B cell (primary cell): ENCODE measurements around the gene CAPZB. TPM values are rescaled to one million over a fixed set of nuclear protein-coding genes. Genes with fewer than 3 reads are reported as not detected.
"Not testable (repeated sequence)": the region's sequence is repeated elsewhere in the genome, so short reads cannot be mapped to it uniquely, and the experiment has no call there.

Experiments
- ATAC-seq: fragments of 200-7000 bp; cut with Tn5 transposase; one replicate; pipeline ENCODE4 v1.10.0; 2021; ENCODE audit warnings: low read depth, mild to moderate bottlenecking, moderate number of reproducible peaks, moderate library complexity
- CTCF ChIA-PET: fragments of 350-600 bp; sonication (Branson Sonifier 250); formaldehyde crosslinking; loops from one replicate; lab custom pipeline; 2021; ENCODE audit warnings: antibody characterized with exemption, inconsistent platforms; lab: Charles Lee
- POLR2A ChIA-PET: fragments of 350-600 bp; sonication (Branson Sonifier 250); formaldehyde crosslinking; loops from one replicate; lab custom pipeline; 2021; ENCODE audit warnings: antibody characterized with exemption; lab: Charles Lee
- DNase-seq: peaks from one replicate; pipeline ENCODE4 v3.0.0; 2013
- H2AFZ ChIP-seq: 2 replicates; pipeline ENCODE4 v1.6.1; 2012; ENCODE audit warnings: mild to moderate bottlenecking, low read depth, low read length; ENCODE audit not compliant: insufficient read depth, poor library complexity, severe bottlenecking
- H3K27ac ChIP-seq, 2 donors: 1 replicate in 1 of 2; 2 replicates in 1 of 2; pipeline ENCODE4 v1.5.1; 2012 to 2013; ENCODE audit warnings: low read length in 2 of 2, mild to moderate bottlenecking in 2 of 2, moderate library complexity in 1 of 2
- H3K27me3 ChIP-seq, 4 experiments: fragments of 200-600 bp in 1 of 4; sonication (generic) in 1 of 4; replicated peaks in 1 of 4; 1 replicate in 2 of 4; 2 replicates in 2 of 4; pipeline versions ENCODE4 v1.6.1 to v1.7.0; 2013 to 2016; ENCODE audit warnings: low read length in 3 of 4, mild to moderate bottlenecking in 2 of 4, mixed read lengths in 1 of 4, moderate library complexity in 1 of 4; ENCODE audit not compliant: insufficient read depth in 4 of 4, control insufficient read depth in 3 of 4; ENCODE audit errors: control extremely low read depth in 1 of 4
- H3K36me3 ChIP-seq, 2 experiments: replicated peaks in 1 of 2; 1 replicate in 1 of 2; 2 replicates in 1 of 2; pipeline versions ENCODE4 v1.6.1 to v1.7.1; 2013; ENCODE audit warnings: low read length in 1 of 2; ENCODE audit not compliant: insufficient read depth in 2 of 2, control insufficient read depth in 1 of 2; ENCODE audit errors: control extremely low read depth in 1 of 2, extremely low read depth in 1 of 2
- H3K4me1 ChIP-seq, 2 donors: fragments of 200-600 bp in 1 of 2; sonication (generic) in 1 of 2; 1 replicate in 1 of 2; 2 replicates in 1 of 2; pipeline versions ENCODE4 v1.5.1 to v1.6.1; 2013 to 2017; ENCODE audit warnings: low read length in 2 of 2; ENCODE audit not compliant: control insufficient read depth in 2 of 2, insufficient read depth in 2 of 2
- H3K4me2 ChIP-seq: replicated peaks from 2 replicates; pipeline ENCODE3; 2012; ENCODE audit warnings: mild to moderate bottlenecking, low read depth, low read length; ENCODE audit not compliant: poor library complexity, severe bottlenecking
- H3K4me3 ChIP-seq, 5 experiments: fragments of 200-600 bp in 1 of 5; sonication (generic) in 1 of 5; 1 replicate in 3 of 5; 2 replicates in 2 of 5; pipeline versions ENCODE4 v1.5.1 to v1.7.0; 2011 to 2016; ENCODE audit warnings: low read length in 4 of 5, mild to moderate bottlenecking in 4 of 5, low read depth in 2 of 5, control low read depth in 1 of 5, moderate library complexity in 1 of 5; ENCODE audit not compliant: insufficient read depth in 1 of 5; ENCODE audit errors: control extremely low read depth in 1 of 5, extremely low read depth in 1 of 5
- H3K79me2 ChIP-seq: fragments of 200-600 bp; sonication (generic); one replicate; pipeline ENCODE4 v1.6.0; 2016; ENCODE audit warnings: low read length; ENCODE audit not compliant: control insufficient read depth, insufficient read depth
- H3K9ac ChIP-seq: fragments of 200-600 bp; sonication (generic); 2 replicates; pipeline ENCODE4 v1.6.1; 2017; ENCODE audit warnings: mild to moderate bottlenecking, low read length, moderate library complexity
- H3K9me3 ChIP-seq, 3 donors: one replicate each; pipeline versions ENCODE4 v1.6.1 to v1.7.1; 2013; ENCODE audit warnings: low read length in 2 of 3; ENCODE audit not compliant: control insufficient read depth in 2 of 3, insufficient read depth in 1 of 3; ENCODE audit errors: control extremely low read depth in 1 of 3
- H4K20me1 ChIP-seq: 2 replicates; pipeline ENCODE4 v1.6.0; 2012; ENCODE audit warnings: mild to moderate bottlenecking, low read length; ENCODE audit not compliant: insufficient read depth, control insufficient read depth, poor library complexity, severe bottlenecking
- H3K27ac Mint-ChIP-seq: one replicate; pipeline ENCODE4 v1.8.0; 2021; ENCODE audit warnings: mixed read lengths
- H3K27me3 Mint-ChIP-seq: one replicate; pipeline ENCODE4 v1.8.0; 2021; ENCODE audit warnings: mixed read lengths
- H3K4me1 Mint-ChIP-seq: one replicate; pipeline ENCODE4 v1.8.0; 2021; ENCODE audit warnings: mixed read lengths
- H3K4me3 Mint-ChIP-seq: one replicate; pipeline ENCODE4 v1.8.0; 2021; ENCODE audit warnings: mixed read lengths
- H3K9me3 Mint-ChIP-seq: one replicate; pipeline ENCODE4 v1.8.0; 2022; ENCODE audit warnings: mixed read lengths; ENCODE audit not compliant: insufficient read depth
- EZH2 ChIP-seq: IDR thresholded peaks from 2 replicates; pipeline ENCODE4 v1.6.1; 2012; ENCODE audit warnings: borderline replicate concordance, low read depth, mild to moderate bottlenecking, moderate library complexity, low read length; ENCODE audit not compliant: insufficient read depth, poor library complexity, severe bottlenecking
- WGBS: methylation state at CpG from one replicate; pipeline ENCODE4 v1.1.5; 2013; ENCODE audit warnings: missing lambda C conversion rate; ENCODE audit not compliant: insufficient coverage; 5-methylcytosine and 5-hydroxymethylcytosine counted together
- intact Hi-C: fragments of 100-400 bp; cut with micrococcal nuclease; formaldehyde crosslinking; loops from one replicate; pipeline ENCODE4 v1.10.0; 2022
- polyA plus RNA-seq: library from polyadenylated mRNA; depleted of rRNA; stranded (reverse); fragments of >200 nt; gene quantifications from 2 replicates; pipeline ENCODE4 v1.2.3, GENCODE V29; 2012
- total RNA-seq, 2 donors: library from RNA; stranded (reverse); fragments of 120-200 nt in 1 of 2; gene quantifications; 1 replicate in 1 of 2; 2 replicates in 1 of 2; pipeline versions ENCODE4 v1.2.3 to v1.2.4, GENCODE V29; 2013 to 2022
- TF ChIP-seq, protein P1 (sequence below): fragments of 200-600 bp; IDR thresholded peaks from one replicate; pipeline ENCODE4 v1.8.0; 2022; ENCODE audit warnings: antibody characterized with exemption, mild to moderate bottlenecking

CAPZB gene
- total and polyA plus RNA-seq, 2 donors (not counting 1 experiment from before 2014, with no cell fraction given), result 126 to 193 TPM

DNA sequence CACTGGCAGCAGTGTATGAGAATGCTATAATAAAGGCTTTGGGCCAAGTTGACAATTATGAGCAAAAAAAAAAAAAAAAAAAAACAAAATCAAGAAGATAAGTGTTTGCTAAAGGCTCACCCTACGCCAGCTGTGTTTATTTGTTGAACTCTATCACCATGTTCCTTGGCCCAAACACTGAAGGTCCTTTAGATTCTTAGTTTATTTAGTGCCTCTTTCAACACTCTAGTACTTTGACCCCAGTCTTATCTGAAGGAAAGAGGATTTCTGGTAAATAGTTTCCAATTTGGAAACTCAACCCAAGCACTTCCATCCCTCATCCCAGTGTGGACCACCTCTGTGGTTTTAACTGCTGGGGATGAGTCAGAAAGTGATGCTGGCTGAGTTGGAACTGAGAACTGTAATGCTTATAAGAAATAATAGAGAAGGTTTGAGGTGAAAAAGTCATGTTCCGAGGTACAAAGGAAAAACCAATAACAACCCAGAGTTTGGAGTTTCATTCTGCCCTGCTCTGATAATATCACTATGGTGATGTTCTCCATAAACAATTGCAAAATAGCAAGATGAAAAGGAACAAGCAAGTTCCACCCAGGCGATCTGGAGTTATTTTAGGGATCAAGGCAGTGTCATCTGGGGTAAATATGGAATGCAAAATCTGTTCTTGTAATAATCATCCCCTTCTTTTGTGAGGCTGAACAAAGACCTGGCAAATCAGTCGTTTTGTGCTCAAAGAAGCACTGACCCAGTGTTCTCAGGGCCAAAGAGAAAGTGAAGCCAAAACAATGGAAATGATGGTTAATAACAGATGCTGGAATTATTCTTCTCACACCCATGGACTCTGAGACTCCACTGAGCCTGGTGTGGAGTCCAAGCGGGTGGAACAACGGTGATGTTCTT, 19.7 kb upstream of the CAPZB start:
- H3K79me2 ChIP-seq, result no peaks in the 10 kb centered on the region
- peak overlapping the region; percentile 64 for H3K4me3 Mint-ChIP-seq
- POLR2A ChIA-PET, result interaction anchor here (0.8 to 1.1 kb wide), 2 partner anchors 17 to 112 kb away, joined by 3 read pairs; no protein-coding TSS in a partner anchor
- peak overlapping the region; percentile 19 to 32 for H3K27ac ChIP-seq
- ATAC-seq, result peak; percentile 19
- H4K20me1 ChIP-seq, result no peaks in the 10 kb centered on the region
- no peak overlapping the region for H3K9ac ChIP-seq
- peak overlapping the region; percentile 29 for H2AFZ ChIP-seq
- CTCF ChIA-PET, result interaction anchor here (0.7 to 1.9 kb wide), 4 partner anchors 18 to 88 kb away, joined by 3 to 10 read pairs (median 6); no protein-coding TSS in a partner anchor
- no peaks in the 10 kb centered on the region for H3K27me3 ChIP-seq
- H3K4me3 ChIP-seq, result peak overlapping the region in 1 of 5 experiments; percentile 1
- H3K27me3 Mint-ChIP-seq, result no peaks in the 10 kb centered on the region
- DNase-seq, result no peak
- H3K9me3 Mint-ChIP-seq, result no peaks in the 10 kb centered on the region
- H3K4me1 ChIP-seq, result peaks cover 26 to 31% of the 10 kb centered on the region in 2 donors
- peaks cover 45% of the 10 kb centered on the region for H3K4me1 Mint-ChIP-seq
- H3K36me3 ChIP-seq, result no peaks in the 10 kb centered on the region
- 67% methylated on average over 3 of the region's 6 CpGs for WGBS
- H3K9me3 ChIP-seq, result no peaks in the 10 kb centered on the region
- peak overlapping the region; percentile 73 for H3K27ac Mint-ChIP-seq
- TF ChIP-seq, protein P1, sequence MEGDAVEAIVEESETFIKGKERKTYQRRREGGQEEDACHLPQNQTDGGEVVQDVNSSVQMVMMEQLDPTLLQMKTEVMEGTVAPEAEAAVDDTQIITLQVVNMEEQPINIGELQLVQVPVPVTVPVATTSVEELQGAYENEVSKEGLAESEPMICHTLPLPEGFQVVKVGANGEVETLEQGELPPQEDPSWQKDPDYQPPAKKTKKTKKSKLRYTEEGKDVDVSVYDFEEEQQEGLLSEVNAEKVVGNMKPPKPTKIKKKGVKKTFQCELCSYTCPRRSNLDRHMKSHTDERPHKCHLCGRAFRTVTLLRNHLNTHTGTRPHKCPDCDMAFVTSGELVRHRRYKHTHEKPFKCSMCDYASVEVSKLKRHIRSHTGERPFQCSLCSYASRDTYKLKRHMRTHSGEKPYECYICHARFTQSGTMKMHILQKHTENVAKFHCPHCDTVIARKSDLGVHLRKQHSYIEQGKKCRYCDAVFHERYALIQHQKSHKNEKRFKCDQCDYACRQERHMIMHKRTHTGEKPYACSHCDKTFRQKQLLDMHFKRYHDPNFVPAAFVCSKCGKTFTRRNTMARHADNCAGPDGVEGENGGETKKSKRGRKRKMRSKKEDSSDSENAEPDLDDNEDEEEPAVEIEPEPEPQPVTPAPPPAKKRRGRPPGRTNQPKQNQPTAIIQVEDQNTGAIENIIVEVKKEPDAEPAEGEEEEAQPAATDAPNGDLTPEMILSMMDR, result no peak
- TF ChIP-seq EZH2, result no peak
- intact Hi-C loops, result loop anchor here (5.0 kb wide), 2 partner anchors 92 to 113 kb away; a partner anchor contains a TSS
- peak overlapping the region; percentile 58 for H3K4me2 ChIP-seq

DNA sequence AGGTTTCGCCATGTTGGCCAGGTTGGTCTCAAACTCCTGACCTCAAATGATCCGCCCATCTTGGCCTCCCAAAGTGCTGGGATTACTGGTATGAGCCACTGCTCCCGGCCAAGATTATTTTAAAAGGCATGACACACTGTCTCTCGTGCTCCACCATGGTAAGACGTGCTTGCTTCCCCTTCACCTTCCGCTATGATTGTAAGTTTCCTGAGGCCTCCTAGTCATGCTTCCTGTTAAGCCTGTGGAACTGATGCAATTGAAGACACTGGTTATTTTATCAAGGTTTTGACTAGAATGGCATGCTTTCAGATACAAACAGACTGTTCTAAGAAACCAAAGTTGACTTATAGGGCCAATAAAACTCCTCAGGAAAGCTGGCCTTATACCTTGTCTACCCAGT, 16.9 kb upstream of the CAPZB start:
- H3K4me1 ChIP-seq, result peaks cover 19 to 20% of the 10 kb centered on the region in 2 donors
- H3K4me3 Mint-ChIP-seq, POLR2A ChIA-PET, H3K27ac Mint-ChIP-seq, H3K9ac ChIP-seq, H3K27ac ChIP-seq, H3K36me3 ChIP-seq, H3K9me3 ChIP-seq, H3K4me2 ChIP-seq, CTCF ChIA-PET, H2AFZ ChIP-seq, ATAC-seq, H3K27me3 Mint-ChIP-seq, H3K27me3 ChIP-seq, H3K9me3 Mint-ChIP-seq, H4K20me1 ChIP-seq, H3K79me2 ChIP-seq, H3K4me3 ChIP-seq, intact Hi-C loops, DNase-seq: not testable (repeated sequence)
- 90% methylated on average over 5 of the region's 6 CpGs for WGBS
- H3K4me1 Mint-ChIP-seq, result peaks cover 25% of the 10 kb centered on the region

DNA sequence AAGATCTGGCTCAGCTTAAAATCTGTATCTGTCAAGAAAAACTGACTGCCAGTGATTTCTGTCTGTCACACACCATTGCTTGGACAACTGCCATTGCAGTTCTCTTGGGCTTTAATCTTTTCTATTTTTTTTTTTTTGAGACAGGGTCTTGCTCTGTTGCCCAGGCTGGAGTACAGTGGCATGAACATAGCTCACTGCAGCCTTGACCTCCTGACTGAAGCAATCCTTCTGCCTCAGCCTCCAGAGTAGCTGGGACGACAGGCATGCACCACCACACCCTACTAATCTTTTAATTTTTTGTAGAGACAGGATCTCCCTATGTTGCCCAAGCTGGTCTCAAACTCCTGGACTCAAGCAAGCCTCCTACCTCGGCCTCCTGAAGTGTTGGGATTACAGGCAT, 14.5 kb upstream of the CAPZB start:
- H3K9me3 Mint-ChIP-seq, H2AFZ ChIP-seq, H3K4me3 Mint-ChIP-seq, H3K9ac ChIP-seq, H3K4me1 ChIP-seq, H3K4me3 ChIP-seq, DNase-seq, ATAC-seq, H3K4me1 Mint-ChIP-seq, H3K4me2 ChIP-seq, H3K9me3 ChIP-seq, H3K27ac ChIP-seq, H3K27me3 Mint-ChIP-seq, H3K36me3 ChIP-seq, H4K20me1 ChIP-seq, H3K27me3 ChIP-seq, H3K27ac Mint-ChIP-seq, H3K79me2 ChIP-seq, intact Hi-C loops: not testable (repeated sequence)
- WGBS, result 89% methylated on average over 1 of the region's 2 CpGs
- ChIA-PET POLR2A (interaction anchor here (0.6 kb wide), 1 partner anchor 40 kb away, joined by 7 read pairs; no protein-coding TSS in a partner anchor), CTCF (interaction anchor here (0.6 to 0.9 kb wide), 2 partner anchors 53 to 155 kb away, joined by 3 read pairs; no protein-coding TSS in a partner anchor)
